A549 (cell line): Measurements from ENCODE around the gene ABCA2. TPM values are rescaled to one million over a fixed set of nuclear protein-coding genes. Genes with fewer than 3 reads are reported as not detected.

Experiments used
- ATAC-seq, 2 experiments: fragments of 200-7000 bp in 1 of 2; fragments of >200 bp in 1 of 2; cut with Nextera tagmentation in 1 of 2; cut with Tn5 transposase in 1 of 2; 3 replicates each; pipeline versions ENCODE4 v1.8.0 to v1.9.1; 2018 to 2020; ENCODE audit warnings: mild to moderate bottlenecking in 1 of 2, moderate library complexity in 1 of 2
- CTCF ChIA-PET: fragments of 300-600 bp; sonication (Branson Sonifier 250); formaldehyde crosslinking; extraction: SDS; loops from one replicate; lab custom pipeline; 2021; ENCODE audit warnings: antibody characterized with exemption, inconsistent platforms; lab: Yijun Ruan, JAX
- POLR2A ChIA-PET: fragments of 350-600 bp; formaldehyde crosslinking; extraction: SDS; loops from one replicate; lab custom pipeline; 2021; ENCODE audit warnings: antibody characterized with exemption, inconsistent platforms; lab: Yijun Ruan, JAX
- DNase-seq, 2 experiments: peaks; one replicate each; pipeline versions ENCODE4 v3.0.0 to v3.0.0-alpha.2; 2011 to 2016; ENCODE audit warnings: low read depth in 1 of 2, low spot score in 1 of 2
- FAIRE-seq: peaks from 2 replicates; lab custom pipeline; 2011; peaks lifted over from hg19 to GRCh38; lab: Jason Lieb, UNC
- H3K27ac ChIP-seq, 2 experiments: fragments of >200 bp; sonication (Bioruptor Twin); formaldehyde crosslinking; 3 replicates each; pipeline ENCODE4 v1.5.1; 2016 to 2017
- H3K4me1 ChIP-seq: fragments of >200 bp; sonication (Bioruptor Twin); formaldehyde crosslinking; 3 replicates; pipeline ENCODE4 v1.6.1; 2016
- H3K4me2 ChIP-seq: fragments of >200 bp; sonication (Bioruptor Twin); formaldehyde crosslinking; 3 replicates; pipeline ENCODE4 v1.6.1; 2016
- H3K4me3 ChIP-seq: fragments of >200 bp; sonication (Bioruptor Twin); formaldehyde crosslinking; 3 replicates; pipeline ENCODE4 v1.5.1; 2016
- H3K9me3 ChIP-seq: fragments of >200 bp; sonication (Bioruptor Twin); formaldehyde crosslinking; 3 replicates; pipeline ENCODE4 v1.6.1; 2016
- ATOH8 ChIP-seq: fragments of 250-450 bp; sonication (Bioruptor Pico); IDR thresholded peaks from 2 replicates; pipeline ENCODE4 v1.5.0; 2020; ENCODE audit warnings: low read depth, mild to moderate bottlenecking, moderate library complexity
- CBX8 ChIP-seq: fragments of 200-600 bp; sonication (generic); IDR thresholded peaks from 2 replicates; pipeline ENCODE4 v1.6.1; 2016
- CHD2 ChIP-seq: fragments of 150-350 bp; IDR thresholded peaks from 2 replicates; pipeline ENCODE4 v1.6.1; 2014; ENCODE audit warnings: low read length; ENCODE audit not compliant: partially characterized antibody
- CTCF ChIP-seq: fragments of >200 bp; sonication (Bioruptor Twin); formaldehyde crosslinking; IDR thresholded peaks from 3 replicates; pipeline ENCODE4 v1.5.1; 2016
- E2F6 ChIP-seq: IDR thresholded peaks from 2 replicates; pipeline ENCODE4 v1.6.1; 2012; ENCODE audit warnings: low read depth, borderline replicate concordance
- EHF ChIP-seq: fragments of 250-450 bp; sonication (Bioruptor Pico); IDR thresholded peaks from 2 replicates; pipeline ENCODE4 v1.5.0; 2020; ENCODE audit warnings: mild to moderate bottlenecking
- EP300 ChIP-seq, 2 experiments: fragments of >200 bp; sonication (Bioruptor Twin); formaldehyde crosslinking; IDR thresholded peaks; 2 replicates in 1 of 2; 3 replicates in 1 of 2; pipeline ENCODE4 v1.6.1; 2016 to 2017
- GATA3 ChIP-seq: IDR thresholded peaks from 2 replicates; pipeline ENCODE4 v1.6.1; 2012; ENCODE audit warnings: borderline replicate concordance
- HDAC2 ChIP-seq: fragments of 200-600 bp; sonication (generic); IDR thresholded peaks from 2 replicates; pipeline ENCODE4 v1.6.1; 2016
- HOXA7 ChIP-seq: fragments of 250-450 bp; sonication (Bioruptor Pico); IDR thresholded peaks from 2 replicates; pipeline ENCODE4 v1.5.0; 2020; ENCODE audit warnings: mild to moderate bottlenecking, moderate library complexity
- KDM1A ChIP-seq: fragments of 200-600 bp; sonication (generic); IDR thresholded peaks from 2 replicates; pipeline ENCODE4 v1.6.1; 2016; ENCODE audit warnings: low read depth, mild to moderate bottlenecking
- KDM5A ChIP-seq: fragments of 200-600 bp; sonication (generic); IDR thresholded peaks from 2 replicates; pipeline ENCODE4 v1.6.1; 2016; ENCODE audit warnings: antibody characterized with exemption, mild to moderate bottlenecking
- MAFK ChIP-seq: fragments of 450-650 bp; IDR thresholded peaks from 2 replicates; pipeline ENCODE4 v1.6.1; 2014; ENCODE audit not compliant: partially characterized antibody
- MYC ChIP-seq: IDR thresholded peaks from 2 replicates; pipeline ENCODE4 v1.6.1; 2012; ENCODE audit warnings: mild to moderate bottlenecking, inconsistent platforms, low read length, improper control_type of control experiment, borderline replicate concordance
- NR3C1 ChIP-seq: fragments of >200 bp; sonication (Bioruptor Twin); formaldehyde crosslinking; IDR thresholded peaks from 3 replicates; pipeline ENCODE4 v1.6.1; 2017
- PBX3 ChIP-seq: IDR thresholded peaks from 2 replicates; pipeline ENCODE4 v1.6.1; 2012
- POLR2AphosphoS2 ChIP-seq: conservative IDR thresholded peaks from 2 replicates; pipeline ENCODE4 v1.6.1; 2012; ENCODE audit warnings: low read length, improper control_type of control experiment, inconsistent platforms
- RCOR1 ChIP-seq: fragments of 150-350 bp; IDR thresholded peaks from 2 replicates; pipeline ENCODE4 v1.6.1; 2014; ENCODE audit warnings: antibody characterized with exemption, low read length, low read depth
- ZNF302 ChIP-seq: fragments of 250-450 bp; sonication (Bioruptor Pico); IDR thresholded peaks from 2 replicates; pipeline ENCODE4 v1.9.0; 2021; ENCODE audit warnings: inconsistent platforms, mild to moderate bottlenecking, moderate library complexity
- ZSCAN20 ChIP-seq: fragments of 250-450 bp; sonication (Bioruptor Pico); IDR thresholded peaks from 2 replicates; pipeline ENCODE4 v1.8.0; 2022; ENCODE audit warnings: mild to moderate bottlenecking, moderate library complexity
- WGBS: methylation state at CpG from one replicate; pipeline ENCODE4 v1.1.6; 2017; ENCODE audit errors: missing lambda C conversion rate; 5-methylcytosine and 5-hydroxymethylcytosine counted together
- polyA plus RNA-seq, 4 experiments: library from polyadenylated mRNA; depleted of rRNA in 3 of 4; stranded (reverse); fragments of >200 nt; fragmentation: RNase III in 1 of 4; extraction: RNeasy Plus Mini Kit Qiagen cat#74134 plus additional on column Dnase treatment in 1 of 4; gene quantifications; 2 replicates in 3 of 4; 3 replicates in 1 of 4; pipeline ENCODE4 v1.2.3, GENCODE V29; 2011 to 2017

Gene ABCA2
- polyA plus RNA-seq, 2 of the 4 experiments (the other 2 are of a cell fraction): 8.3 to 24.7 TPM

GRCh38 chr9:137032858-137033257 is 4.8 kb upstream of the ABCA2 start:
- no peak overlapping the region for H3K4me3 ChIP-seq
- no peak overlapping the region for H3K4me2 ChIP-seq
- 85% methylated on average over 10 of the region's 10 CpGs for WGBS
- ATAC-seq: no peak
- DNase-seq: no peak
- H3K4me1 ChIP-seq: peaks cover 27% of the 10 kb centered on the region
- TF ChIP-seq POLR2AphosphoS2: no peak
- TF ChIP-seq NR3C1: no peak
- no peak for TF ChIP-seq RCOR1
- no peak for TF ChIP-seq EHF (CRISPR knock-in tag)
- no peak for TF ChIP-seq HDAC2
- no peak for TF ChIP-seq KDM5A
- TF ChIP-seq ATOH8 (CRISPR knock-in tag): no peak
- TF ChIP-seq EP300 (IDR thresholded peaks at IDR 0.05): no peak
- TF ChIP-seq, all 56 proteins: peak for 0
- ChIA-PET CTCF (interaction anchor here (0.8 to 20.4 kb wide), 9 partner anchors 9 to 245 kb away, joined by 3 to 282 read pairs (median 62); partner anchors contain the start of genes C8G, CLIC3, FBXW5 and LCN12), POLR2A (no interaction called here)
- FAIRE-seq: no peak
- H3K27ac ChIP-seq: no peak overlapping the region
- no peaks in the 10 kb centered on the region for H3K9me3 ChIP-seq

- peaks cover 32% of the 10 kb centered on the region for H3K4me1 ChIP-seq
- FAIRE-seq: no peak
- CTCF ChIA-PET: interaction anchor here (0.8 to 20.4 kb wide), 11 partner anchors 10 to 245 kb away, joined by 3 to 282 read pairs (median 33); partner anchors contain the start of genes C8G, ENTPD2, FBXW5 and LCN12
- TF ChIP-seq CBX8 (no peak), HOXA7 (CRISPR knock-in tag) (no peak), PBX3 (no peak), CTCF (no peak), EP300 (IDR thresholded peaks at IDR 0.05) (no peak), MAFK (no peak), E2F6 (no peak), GATA3 (no peak), POLR2AphosphoS2 (no peak), CHD2 (no peak), ZNF302 (CRISPR knock-in tag) (no peak), MYC (no peak), KDM5A (no peak), ZSCAN20 (CRISPR knock-in tag) (no peak), KDM1A (no peak)
- TF ChIP-seq, all 56 proteins: peak for 0
- no peak within 1 kb of the TSS for H3K27ac ChIP-seq
- POLR2A ChIA-PET: no interaction called here
- H3K4me3 ChIP-seq: no peak within 1 kb of the TSS
- no peaks in the 10 kb centered on the region for H3K9me3 ChIP-seq
- no peak for DNase-seq
- no peak for ATAC-seq
- 72% methylated on average over 9 of the region's 16 CpGs for WGBS
- no peak within 1 kb of the TSS for H3K4me2 ChIP-seq
Measured at GRCh38 chr9:137031904-137032640, 4.0 kb upstream of the ABCA2 start, which contains the start of gene FUT7. TSS of gene FUT7 (minus strand) at chr9:137032088. CDS start at chr9:137031991, 97 bp downstream.
